Hematopoietic multipotent progenitor cell (in vitro differentiated cells): Measurements from ENCODE around the gene DLG1. TPM values are rescaled to one million over a fixed set of nuclear protein-coding genes. Genes with fewer than 3 reads are reported as not detected.

Experiments
- DNase-seq, 3 donors: peaks; one replicate each; pipeline ENCODE4 v3.0.0-alpha.2; 2011 to 2015; ENCODE audit warnings: low read depth in 2 of 3, low spot score in 2 of 3
- small RNA-seq: library from RNA; depleted of rRNA; stranded (forward); fragments of <200 nt; gene quantifications from one replicate; pipeline ENCODE3, GENCODE V24; 2012
- total RNA-seq: library from RNA; depleted of rRNA; stranded (reverse); fragments of >200 nt; gene quantifications from one replicate; pipeline ENCODE4 v1.2.3, GENCODE V29; 2012

Gene DLG1
- total RNA-seq, 1 donor, result 19.7 TPM

DNA sequence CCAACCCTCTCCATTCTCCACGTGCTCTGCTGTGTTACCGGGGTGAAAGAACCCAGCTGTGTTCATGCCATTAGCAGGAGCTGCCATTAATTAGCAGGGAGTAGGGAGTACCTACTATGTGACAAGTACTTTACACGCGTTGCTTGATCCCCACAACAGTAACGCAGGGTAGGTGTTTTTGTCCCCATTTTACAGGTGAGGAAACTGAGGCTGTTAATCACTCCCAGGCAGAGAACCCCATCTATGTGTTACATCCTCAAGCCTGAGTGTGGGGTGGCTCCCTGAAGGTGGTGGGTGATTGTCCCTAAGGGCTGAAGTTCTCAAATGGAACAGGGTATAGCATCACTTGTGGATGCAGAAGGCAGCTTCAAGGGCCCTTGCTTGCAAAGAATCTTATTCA lies 291.6 kb downstream of the DLG1 start:
- DNase-seq, result no peak

DNA sequence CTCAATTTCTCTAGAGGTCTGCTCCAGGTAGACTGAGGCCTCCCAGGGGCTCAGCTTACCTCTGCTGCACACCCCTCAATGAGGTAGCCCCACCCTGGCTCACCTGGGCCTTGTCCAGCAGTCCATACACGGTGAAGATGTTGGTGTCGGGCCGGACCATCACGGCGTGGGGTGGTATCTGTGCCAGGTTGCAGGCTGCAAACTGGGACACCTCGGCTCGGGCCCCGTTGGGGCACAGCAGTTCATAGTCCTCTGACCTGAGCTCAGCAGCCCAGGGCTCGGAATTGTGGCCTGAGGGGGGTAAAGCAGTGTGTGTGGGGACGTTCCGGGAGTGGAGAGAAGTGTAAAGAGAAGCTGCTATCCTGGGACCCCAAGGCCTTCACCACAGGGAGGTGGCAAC lies 292.0 kb downstream of the DLG1 start:
- DNase-seq, result no peak

DNA sequence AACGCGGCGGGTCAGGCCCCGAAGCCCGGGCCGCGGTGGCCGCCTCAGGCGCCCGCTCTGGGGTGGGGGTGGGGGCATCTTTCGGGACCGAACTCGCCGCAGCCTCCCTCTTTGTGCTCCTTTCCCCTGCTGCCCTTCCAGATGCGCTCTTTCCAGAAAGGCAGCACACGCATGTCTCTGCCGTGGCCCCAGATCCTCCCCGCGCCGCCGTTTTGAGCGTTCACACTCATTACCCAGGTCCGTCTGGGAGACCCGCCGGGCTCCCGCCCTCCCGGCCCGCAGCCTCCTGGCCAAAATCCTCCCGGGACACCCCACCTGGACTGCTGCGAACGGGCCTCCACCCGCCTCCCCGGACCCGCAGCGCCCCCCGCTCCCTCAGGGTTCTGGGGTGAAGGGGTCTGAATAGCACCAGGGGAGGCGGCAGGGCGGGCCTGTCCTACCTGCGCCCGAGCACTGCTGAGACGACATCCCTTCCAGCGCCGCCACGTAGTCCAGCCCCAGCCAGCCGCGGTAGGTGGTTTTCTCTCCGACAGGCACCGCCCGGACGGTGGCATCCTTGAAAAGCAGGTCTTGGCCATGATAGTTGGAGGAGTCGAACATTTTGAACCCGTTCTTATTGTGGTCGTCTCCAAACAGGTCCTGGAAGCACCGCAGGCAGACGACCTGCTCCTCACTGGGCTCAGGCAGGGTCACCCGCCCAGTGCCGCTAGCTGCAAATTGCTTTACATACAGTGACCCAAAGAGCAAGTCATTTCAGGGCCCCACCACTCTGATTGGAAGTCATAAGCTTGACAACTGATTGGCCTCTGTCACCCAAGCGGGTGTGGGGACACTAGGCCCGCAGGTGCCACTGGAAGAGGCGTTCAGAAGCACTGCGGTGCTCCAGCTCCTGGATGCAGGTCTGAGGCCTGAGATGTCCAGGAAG lies 294.7 kb downstream of the DLG1 start:
- peak in 1 of 3 donors; percentile 38 for DNase-seq

DNA sequence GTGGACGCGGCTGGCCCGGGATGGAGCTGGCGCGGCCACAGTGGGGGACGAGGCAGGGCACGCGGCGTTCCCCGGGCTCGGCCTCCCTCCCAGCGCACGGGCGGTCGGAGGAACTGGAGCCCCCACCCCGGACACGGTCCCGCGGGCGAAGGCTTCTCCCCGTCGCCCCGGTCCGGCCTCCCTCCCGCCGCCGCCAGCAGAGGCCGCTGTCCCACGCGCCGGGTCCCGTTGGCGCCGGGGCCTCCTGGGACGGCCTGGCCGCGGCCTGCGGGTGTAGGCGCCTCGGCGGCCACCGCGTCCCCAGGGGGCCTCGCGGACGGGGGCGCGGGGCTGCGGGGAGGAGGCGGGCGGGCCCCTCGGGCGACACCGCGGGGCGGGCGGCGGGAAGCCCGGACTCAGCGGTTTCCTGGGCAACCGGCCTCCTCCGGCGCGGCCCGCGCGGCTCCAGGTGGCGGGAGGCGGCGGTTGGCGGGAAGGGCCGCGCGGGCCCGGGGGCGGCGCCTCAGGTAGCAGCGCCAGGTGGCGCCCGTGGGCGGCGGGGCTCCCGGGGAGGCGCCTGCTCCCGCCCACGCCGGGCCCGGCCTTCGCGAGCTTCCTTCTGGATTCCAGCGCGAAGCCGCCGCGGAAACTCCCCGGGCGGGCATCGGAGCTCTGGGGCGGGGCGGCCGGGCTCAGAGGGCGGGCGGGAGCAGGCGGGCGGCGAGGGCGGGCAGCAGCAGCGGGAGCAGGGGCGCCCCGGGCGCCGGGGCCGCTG lies 295.5 kb downstream of the DLG1 start:
- DNase-seq, result peak; percentile 69 to 86 (median 76)

DNA sequence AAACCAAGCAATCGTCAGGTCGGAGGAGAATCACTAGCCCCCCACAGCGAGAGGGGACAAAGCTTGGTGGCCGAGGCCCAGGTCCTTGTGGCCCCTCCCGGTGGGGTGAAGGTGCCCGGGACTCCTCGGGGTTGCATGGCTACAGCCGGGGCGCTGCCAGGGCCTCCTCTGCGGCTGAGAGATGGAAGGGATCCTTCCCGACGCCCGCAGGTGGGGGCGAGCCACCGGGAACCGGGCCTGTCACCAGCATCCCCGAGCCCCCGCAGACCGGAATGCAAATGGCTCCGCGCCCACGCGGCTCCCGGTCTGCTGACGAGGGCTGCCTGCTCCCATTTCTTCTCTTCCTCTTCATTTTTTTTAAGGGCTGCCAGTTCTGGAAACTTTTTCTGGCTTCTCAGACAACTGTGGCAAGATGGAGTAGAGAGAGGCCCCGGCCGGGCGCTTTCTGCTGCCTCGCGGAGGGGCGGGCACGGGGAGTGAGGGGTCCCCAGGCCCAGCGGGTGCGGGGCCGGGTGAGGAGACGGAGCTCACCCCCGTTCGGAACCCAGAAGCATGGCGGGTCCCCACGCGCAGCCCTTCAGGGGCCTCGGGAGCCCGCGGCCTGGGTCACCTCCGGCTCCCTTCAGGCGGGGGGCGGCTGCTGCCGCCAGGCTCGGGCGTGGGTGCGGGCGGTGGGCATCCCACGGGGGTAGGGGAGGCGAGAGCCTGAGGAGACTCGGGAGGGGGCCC lies 296.3 kb downstream of the DLG1 start:
- DNase-seq, result peak in 2 of 3 donors; percentile 22 to 54

DNA sequence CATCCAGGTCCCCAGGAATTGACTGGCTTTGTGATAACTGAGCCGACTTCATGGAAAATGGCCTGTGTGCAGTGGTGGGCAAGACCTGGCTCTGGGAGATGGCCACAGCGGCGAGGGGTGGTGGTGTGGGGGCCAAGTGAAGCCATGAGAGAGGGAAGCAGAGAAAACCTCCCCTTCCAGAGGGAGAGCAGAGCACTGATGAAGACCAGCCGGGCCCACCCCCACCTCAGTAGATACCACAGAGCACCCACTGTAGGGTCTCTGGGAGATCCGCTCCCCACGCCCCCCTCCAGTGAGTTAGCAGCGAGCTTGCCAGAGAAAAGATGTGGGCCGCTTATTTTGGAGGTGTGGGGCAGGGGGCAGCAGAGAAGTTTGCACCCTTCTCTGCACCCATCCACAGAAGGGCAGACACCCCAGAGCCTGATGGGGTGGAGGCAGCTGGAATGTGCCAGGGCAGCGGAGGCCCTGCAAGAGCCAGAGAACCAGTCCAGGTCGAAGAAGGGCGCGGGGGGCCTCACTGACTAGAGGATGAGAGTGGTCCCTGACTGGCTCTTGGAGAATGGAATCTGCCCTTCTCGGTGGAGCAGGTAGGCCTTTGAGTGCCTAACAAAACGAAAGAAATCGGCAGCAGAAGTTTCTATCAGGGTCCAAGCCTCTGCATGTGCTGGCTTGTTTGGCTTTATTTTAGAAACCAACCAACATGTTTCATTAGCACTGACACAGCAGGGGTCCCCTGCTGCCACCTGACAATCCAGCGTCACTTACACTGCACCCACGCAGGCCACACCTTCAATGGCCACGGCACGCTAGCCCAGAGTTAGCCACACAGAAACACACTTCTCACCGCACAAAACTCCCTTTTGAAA lies 297.1 kb downstream of the DLG1 start:
- no peak for DNase-seq

DNA sequence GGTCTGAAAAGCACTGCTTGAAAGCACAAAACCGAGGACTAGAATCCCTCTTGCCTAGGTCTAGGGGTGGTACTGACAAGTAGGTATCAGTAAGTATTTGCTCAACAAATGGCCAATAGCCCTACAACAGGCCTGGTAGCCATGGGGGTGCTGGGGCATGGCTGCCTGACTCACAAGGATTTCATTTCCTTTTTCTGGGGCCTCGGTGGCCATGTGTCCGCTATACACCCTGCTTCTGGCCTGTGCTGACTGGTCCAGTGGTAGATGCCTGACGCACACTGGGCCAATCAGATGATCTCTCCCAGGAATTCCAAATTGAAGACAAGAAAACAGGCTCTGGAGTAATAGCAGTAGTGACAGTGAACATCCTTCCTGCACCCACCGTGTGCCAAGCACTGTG lies 298.2 kb downstream of the DLG1 start:
- no peak for DNase-seq

DNA sequence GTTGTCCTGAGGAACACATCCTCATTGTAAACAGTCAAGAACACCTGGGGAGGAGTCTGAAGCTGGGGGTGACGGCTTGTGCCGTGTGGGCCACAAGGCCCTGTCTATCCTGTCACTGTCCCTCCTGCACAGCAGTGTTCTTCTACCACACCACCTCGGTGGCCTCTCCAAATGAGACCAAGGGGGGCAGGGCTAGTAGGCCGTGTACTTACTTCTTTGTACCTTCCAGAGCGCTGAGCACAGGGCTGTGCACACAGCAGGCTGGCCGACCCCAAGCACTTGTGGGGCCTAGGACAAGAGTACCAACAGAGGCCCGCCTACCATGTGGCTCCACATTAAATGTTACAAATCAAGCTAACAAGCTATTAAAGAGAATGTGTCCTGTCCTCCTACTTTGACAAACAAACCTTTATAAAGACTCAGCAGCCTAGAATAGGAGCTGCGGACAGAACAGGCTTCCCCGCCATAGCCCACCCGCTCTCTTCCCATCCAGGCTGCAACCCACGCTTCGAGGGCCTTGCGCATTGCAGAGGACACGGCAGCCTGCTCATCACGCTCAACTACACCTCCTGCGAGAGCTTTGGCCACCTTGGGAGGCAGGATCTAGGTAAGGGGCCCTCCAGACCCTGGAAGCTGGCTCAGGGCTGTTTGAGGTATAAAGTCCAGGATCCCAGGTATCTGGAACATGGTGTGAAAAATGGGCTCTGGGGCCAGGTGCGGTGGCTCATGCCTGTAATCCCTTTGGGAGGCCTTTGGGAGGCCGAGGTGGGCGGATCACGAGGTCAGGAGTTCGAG lies 299.2 kb downstream of the DLG1 start:
- DNase-seq, result no peak

DNA sequence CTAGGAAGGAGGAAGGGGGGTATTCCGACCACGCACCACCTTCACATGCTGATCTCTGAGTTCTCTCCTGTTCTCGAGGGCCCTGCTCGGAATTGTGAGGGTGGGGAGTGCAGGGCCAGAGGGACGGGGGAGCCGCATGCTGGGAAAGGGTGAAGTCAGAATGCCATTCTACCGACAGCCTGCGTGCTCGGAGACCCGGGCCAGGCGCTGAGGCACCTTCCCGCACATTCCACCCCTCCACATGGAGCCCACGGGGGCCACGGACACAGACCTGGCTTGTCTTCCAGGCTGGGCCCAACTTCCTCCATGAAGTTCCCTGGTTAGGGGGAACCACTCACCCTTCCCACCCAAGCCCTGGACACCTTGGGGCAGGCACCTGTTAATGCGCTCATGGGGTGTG lies 301.1 kb downstream of the DLG1 start:
- no peak for DNase-seq

DNA sequence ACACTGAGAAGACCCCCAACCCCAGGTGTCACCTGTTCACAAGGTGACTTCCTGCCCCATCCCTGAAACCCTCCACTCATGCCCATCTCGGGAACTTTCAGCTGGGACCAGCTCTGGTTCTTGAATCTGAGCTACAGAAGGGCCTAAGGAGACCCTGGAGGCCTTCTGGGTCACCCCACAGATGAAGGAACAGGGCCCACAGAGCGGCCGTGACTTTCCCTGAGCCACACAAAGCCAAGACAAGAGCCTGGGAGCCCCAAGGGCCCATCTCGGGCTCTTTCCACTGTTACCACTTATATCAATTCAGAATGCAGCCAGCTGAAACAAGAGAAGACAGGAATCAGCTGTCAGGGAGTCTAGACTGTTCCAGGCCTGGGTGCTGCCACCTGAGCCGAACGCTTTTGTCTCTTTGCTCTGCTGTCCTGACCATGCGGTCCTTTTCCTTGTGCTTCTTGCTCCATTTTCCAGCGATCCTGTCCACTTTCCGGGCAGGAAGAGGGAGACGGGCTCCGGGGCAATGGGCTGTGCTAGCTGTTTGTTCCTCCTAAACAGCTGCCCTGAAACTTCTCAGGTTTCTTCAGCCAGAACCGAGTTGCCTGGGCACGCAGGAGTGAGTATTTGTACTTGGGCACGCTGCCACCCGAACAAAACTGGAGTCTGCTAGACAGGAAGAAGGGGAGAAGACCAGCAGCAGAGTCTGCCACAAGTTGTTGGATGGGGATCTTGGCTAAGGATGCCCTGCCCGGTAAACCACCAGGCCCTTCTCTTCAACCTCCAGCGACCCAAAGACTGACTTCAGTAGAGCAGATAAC lies 301.8 kb downstream of the DLG1 start:
- DNase-seq, result no peak

DNA sequence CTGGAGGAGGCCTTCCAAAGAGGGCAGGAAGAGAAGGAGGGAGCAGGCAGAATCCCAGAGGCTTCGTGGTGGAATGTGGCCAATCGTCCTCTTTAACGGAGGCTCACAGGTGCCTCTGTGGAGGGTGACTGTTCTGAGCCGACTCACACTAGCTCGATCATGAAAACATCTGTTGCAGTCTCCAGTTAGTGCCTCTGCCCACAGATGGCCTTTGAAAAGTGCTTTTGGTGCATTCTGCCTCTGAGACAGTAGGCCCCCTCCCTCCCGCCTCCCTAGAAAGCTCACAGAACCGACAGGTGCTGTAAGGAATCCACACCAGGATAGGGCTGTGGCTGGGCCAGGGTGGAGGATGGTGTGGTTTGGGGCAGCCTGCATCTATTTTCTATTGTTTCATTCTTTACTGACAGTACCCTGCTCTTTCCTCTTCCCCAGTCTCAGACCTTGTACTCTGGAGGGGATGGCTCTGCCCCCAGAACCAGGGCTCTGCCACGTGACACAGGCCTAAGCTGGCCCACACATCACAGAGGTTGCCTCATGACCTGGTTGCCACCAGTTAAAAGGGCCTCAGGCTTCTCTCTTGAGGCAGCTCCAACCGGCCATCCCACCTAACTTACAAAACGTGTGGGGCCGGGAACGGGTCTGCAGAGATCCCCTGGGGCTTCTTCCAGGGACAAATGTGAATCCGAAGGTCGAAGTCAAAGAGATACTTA lies 302.6 kb downstream of the DLG1 start:
- DNase-seq, result no peak

DNA sequence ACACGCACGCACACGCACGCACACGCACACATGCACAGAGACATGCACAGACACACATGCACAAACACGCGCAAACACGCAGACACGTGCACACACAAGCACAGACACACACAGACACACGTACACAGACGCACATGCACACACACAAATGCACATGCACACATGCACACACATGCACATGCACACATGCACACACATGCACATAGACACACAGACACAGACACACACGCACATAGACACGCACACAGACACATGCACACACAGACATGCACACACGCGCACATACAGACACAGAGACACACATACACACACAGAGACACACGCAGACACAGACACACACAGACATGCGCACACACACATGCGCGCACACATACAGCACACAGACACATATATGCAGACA lies 303.4 kb downstream of the DLG1 start:
- no peak for DNase-seq

DNA sequence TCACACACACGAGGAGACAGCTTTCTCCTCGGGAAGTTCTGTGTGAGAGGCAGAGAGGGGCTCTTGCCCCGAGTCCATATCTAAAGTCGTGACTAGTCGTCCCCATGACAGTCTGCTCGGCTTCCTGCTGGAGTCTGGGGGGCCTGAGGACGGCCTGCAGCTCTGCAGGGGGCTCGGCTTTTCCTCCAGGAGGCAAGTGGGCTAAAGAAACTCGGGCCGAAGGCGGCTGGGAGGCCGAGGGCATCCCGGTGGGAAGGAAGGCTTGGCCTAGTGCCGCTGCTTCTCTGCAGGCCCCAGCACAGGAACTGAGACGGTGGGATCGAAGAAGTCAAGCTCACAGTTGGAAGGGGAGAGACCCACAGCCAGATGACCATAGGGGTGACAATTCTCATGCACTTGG lies 304.4 kb downstream of the DLG1 start:
- no peak for DNase-seq

Small RNAs within 50 kb of the gene (small RNA-seq; reads per million reads assigned to genes)
- not detected for gene MIR4797
